HL-60 (cell line): ENCODE data around the gene BTG2.

ENCODE experiments used
- DNase-seq, 2 experiments: peaks; one replicate each; pipeline ENCODE4 v3.0.0-alpha.2; 2010 to 2020; ENCODE audit warnings: low read depth in 1 of 2, low spot score in 1 of 2
- H3K27ac ChIP-seq: fragments of 250-450 bp; sonication (Bioruptor Pico); replicated peaks from 2 replicates; pipeline ENCODE4 v1.5.1; 2020; ENCODE audit warnings: mild to moderate bottlenecking, moderate library complexity
- H3K27me3 ChIP-seq: fragments of 250-450 bp; sonication (Bioruptor Pico); 2 replicates; pipeline ENCODE4 v1.5.1; 2021; ENCODE audit warnings: mild to moderate bottlenecking, moderate library complexity; ENCODE audit not compliant: insufficient read depth, poor library complexity, severe bottlenecking
- H3K4me3 ChIP-seq: replicated peaks from 2 replicates; pipeline ENCODE4 v1.5.1; 2011; ENCODE audit warnings: mild to moderate bottlenecking, control low read depth, low read length; ENCODE audit not compliant: insufficient read depth
- GABPA ChIP-seq: IDR thresholded peaks from 2 replicates; pipeline ENCODE4 v1.6.1; 2012; ENCODE audit warnings: low read depth
- POLR2AphosphoS5 ChIP-seq: IDR thresholded peaks from 2 replicates; pipeline ENCODE4 v1.6.1; 2012; ENCODE audit warnings: low read depth
- SPI1 ChIP-seq: IDR thresholded peaks from 2 replicates; pipeline ENCODE4 v1.6.1; 2012; ENCODE audit warnings: low read depth, mild to moderate bottlenecking, borderline replicate concordance
- TF ChIP-seq, protein P1 (sequence below): IDR thresholded peaks from 2 replicates; pipeline ENCODE4 v1.6.1; 2012; ENCODE audit warnings: low read depth; ENCODE audit not compliant: insufficient replicate concordance
- TF ChIP-seq, protein P2 (sequence below): IDR thresholded peaks from one replicate; pipeline ENCODE4 v1.5.1; 2011; ENCODE audit warnings: low read length, control low read depth, inconsistent platforms; ENCODE audit not compliant: insufficient read depth

Gene BTG2

DNA sequence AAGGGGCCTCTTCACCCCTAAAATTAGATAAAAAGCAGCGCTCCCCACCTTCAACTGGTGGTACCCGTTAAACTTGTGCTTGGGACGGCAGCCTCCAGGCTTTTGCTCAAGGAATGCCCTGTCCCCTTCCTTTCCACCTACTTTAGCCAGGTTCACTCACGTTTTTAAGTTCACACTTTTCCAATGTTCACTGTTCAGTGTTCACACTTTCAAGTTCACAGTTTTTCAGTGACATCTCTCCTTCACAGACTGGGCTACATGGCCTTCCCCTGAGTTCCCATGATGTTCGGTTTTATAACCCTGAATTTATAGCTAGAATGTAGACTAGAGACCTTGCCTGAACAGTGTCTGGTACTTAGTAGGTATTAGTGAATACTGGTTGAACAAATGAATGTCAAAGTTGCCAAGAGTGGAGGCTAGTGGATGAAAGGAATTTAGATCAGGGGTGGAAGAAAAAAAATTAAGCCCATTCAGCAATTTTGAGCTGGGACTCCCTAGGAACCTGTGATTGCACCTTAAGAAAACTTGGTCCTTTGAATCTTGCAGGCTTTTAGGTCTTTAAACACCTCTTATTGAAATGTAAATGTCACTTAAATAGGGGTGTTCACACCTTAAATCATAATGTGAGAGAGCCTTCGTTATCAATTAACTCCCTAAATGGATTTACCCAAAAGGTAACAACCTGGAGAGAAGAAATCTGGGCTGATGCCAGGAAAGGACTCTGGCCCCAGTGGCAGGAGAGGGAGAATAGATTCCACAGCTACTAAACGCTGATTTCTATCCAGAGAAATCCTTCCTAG is 12.3 kb downstream of the BTG2 start:
- no peak for DNase-seq
- Histone ChIP-seq H3K27me3 (no peaks in the 10 kb centered on the region), H3K27ac (no peak overlapping the region), H3K4me3 (no peak overlapping the region)
- TF ChIP-seq, protein P1, sequence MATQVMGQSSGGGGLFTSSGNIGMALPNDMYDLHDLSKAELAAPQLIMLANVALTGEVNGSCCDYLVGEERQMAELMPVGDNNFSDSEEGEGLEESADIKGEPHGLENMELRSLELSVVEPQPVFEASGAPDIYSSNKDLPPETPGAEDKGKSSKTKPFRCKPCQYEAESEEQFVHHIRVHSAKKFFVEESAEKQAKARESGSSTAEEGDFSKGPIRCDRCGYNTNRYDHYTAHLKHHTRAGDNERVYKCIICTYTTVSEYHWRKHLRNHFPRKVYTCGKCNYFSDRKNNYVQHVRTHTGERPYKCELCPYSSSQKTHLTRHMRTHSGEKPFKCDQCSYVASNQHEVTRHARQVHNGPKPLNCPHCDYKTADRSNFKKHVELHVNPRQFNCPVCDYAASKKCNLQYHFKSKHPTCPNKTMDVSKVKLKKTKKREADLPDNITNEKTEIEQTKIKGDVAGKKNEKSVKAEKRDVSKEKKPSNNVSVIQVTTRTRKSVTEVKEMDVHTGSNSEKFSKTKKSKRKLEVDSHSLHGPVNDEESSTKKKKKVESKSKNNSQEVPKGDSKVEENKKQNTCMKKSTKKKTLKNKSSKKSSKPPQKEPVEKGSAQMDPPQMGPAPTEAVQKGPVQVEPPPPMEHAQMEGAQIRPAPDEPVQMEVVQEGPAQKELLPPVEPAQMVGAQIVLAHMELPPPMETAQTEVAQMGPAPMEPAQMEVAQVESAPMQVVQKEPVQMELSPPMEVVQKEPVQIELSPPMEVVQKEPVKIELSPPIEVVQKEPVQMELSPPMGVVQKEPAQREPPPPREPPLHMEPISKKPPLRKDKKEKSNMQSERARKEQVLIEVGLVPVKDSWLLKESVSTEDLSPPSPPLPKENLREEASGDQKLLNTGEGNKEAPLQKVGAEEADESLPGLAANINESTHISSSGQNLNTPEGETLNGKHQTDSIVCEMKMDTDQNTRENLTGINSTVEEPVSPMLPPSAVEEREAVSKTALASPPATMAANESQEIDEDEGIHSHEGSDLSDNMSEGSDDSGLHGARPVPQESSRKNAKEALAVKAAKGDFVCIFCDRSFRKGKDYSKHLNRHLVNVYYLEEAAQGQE: no peak
- no peak for TF ChIP-seq GABPA
- TF ChIP-seq, protein P2, sequence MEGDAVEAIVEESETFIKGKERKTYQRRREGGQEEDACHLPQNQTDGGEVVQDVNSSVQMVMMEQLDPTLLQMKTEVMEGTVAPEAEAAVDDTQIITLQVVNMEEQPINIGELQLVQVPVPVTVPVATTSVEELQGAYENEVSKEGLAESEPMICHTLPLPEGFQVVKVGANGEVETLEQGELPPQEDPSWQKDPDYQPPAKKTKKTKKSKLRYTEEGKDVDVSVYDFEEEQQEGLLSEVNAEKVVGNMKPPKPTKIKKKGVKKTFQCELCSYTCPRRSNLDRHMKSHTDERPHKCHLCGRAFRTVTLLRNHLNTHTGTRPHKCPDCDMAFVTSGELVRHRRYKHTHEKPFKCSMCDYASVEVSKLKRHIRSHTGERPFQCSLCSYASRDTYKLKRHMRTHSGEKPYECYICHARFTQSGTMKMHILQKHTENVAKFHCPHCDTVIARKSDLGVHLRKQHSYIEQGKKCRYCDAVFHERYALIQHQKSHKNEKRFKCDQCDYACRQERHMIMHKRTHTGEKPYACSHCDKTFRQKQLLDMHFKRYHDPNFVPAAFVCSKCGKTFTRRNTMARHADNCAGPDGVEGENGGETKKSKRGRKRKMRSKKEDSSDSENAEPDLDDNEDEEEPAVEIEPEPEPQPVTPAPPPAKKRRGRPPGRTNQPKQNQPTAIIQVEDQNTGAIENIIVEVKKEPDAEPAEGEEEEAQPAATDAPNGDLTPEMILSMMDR: no peak
- no peak for TF ChIP-seq SPI1
- no peak for TF ChIP-seq POLR2AphosphoS5

DNA sequence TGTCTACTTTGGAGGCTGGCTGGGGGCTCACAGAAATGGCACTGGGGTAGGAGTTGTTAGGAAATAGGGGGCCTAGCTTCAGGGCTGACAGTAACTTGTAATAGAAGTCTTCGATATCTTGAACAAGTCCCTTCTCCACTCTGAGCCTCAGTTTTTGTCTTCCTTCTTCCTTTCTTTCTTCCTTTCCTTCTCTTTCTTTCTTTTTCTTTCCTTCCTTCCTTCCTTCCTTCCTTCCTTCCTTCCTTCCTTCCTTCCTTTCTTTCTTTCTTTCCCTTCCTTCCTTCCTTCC is 12.9 kb downstream of the BTG2 start:
- Histone ChIP-seq H3K27ac (no peak overlapping the region), H3K27me3 (no peaks in the 10 kb centered on the region), H3K4me3 (no peak overlapping the region)
- no peak for DNase-seq
- TF ChIP-seq, protein P2: no peak
- TF ChIP-seq POLR2AphosphoS5 (no peak), SPI1 (no peak), GABPA (no peak)
- TF ChIP-seq, protein P1: no peak

GRCh38 chr1:203320591-203321272 is 15.4 kb downstream of the BTG2 start:
- TF ChIP-seq POLR2AphosphoS5 (peak; percentile 100), GABPA (peak; percentile 70; the same call in 1 of the 2 replicates), SPI1 (peak; percentile 60; the same call in 1 of the 2 replicates)
- TF ChIP-seq, protein P2: no peak
- TF ChIP-seq, protein P1: no peak
- H3K27me3 ChIP-seq: no peaks in the 10 kb centered on the region
- peak overlapping the region; percentile 57 for H3K27ac ChIP-seq
- H3K4me3 ChIP-seq: no peak overlapping the region
- DNase-seq: peak; percentile 94 to 96
